Raji (cell line): ENCODE results near the gene GPR135.

Experiments used
- POLR2A ChIP-seq: IDR thresholded peaks from 2 replicates; pipeline ENCODE4 v1.6.1; 2011; ENCODE audit warnings: low read depth, low read length, control low read depth; ENCODE audit not compliant: insufficient read depth

Gene GPR135

DNA sequence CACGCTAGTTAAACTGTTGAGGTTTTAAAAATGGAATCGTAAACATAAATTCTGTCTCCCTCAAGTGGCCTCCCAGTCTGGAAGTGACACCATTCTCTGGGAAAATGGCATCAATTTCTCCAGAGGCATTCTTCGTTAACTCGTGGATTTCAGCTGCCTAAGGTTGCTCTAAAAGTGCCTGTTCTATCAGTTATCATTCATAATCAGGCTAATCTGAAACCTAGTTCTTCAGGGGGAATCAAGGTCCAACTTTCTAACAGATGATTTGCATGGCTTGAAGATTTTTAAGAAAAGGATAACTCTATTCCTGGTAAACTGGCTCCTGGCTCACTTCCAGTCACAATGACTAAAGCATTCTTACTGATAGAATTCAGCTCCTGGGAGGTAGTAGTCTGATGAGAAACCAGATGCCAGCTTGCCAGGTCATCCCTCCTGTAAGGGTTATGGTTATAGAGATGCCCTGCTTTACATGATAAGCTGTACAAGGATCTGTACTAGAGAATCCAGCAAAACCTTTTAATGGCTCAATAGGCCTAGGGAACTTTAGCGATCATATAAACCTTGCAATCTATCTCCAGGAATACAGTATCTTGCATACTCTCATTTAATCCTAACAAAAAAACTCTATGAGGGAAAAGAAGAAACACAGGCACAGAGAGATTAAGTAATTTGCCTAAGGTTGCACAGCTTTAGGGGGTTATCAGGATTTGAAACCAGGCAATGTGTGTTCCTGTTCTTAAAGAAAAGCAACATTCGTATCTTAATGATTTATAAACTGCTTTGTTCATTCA lies 17.6 kb upstream of the GPR135 start:
- no peak for TF ChIP-seq POLR2A

DNA sequence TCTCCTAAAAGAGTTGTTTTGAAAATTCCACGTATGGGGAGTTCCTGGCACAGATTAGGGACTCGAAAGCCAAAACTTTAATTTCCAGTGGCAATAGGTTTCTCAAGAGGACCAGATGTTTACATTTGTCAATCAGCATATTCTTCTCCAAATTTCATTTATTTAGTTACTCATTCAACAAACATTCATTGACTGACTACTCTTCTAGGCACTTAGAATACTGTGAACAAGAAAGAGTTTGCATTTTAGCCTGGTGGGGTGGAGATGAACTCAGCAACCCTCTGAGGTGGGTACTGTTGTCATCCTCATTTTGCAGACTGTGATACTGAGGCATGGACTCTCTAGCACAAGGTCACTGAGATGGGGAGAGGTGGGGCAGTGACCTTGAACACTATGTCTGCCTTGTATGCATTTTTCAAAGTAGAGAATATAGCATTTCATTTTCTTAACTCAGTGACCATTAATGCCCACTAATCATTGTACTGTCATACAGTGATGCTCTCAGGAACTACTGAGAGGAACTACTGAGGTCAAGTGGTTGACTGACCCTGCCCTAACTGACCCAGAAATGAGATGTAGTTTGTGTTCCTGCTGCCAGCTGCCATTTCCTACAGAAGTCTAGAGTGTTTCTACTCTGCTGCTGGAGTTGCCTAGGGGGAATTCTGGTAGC lies 16.8 kb upstream of the GPR135 start:
- TF ChIP-seq POLR2A = no peak

DNA sequence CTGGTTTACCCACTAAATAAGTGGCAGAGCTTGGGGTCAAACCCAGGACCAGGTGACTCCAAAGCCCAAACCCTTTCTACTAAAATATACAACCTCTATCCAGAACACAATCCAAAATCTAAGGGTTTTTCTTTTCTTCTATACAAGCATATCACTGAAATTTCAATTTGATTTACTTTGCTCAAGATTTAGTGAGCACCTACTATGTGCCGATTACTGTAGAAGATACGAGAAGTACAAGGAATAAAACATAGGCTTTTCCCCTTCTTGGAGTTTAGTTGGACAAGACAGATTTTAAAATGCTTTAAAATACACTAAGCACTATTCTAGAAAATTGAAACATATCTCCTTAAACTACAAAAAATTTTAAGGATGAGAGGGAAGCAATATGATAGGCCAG lies 16.2 kb upstream of the GPR135 start:
- TF ChIP-seq POLR2A = no peak

DNA sequence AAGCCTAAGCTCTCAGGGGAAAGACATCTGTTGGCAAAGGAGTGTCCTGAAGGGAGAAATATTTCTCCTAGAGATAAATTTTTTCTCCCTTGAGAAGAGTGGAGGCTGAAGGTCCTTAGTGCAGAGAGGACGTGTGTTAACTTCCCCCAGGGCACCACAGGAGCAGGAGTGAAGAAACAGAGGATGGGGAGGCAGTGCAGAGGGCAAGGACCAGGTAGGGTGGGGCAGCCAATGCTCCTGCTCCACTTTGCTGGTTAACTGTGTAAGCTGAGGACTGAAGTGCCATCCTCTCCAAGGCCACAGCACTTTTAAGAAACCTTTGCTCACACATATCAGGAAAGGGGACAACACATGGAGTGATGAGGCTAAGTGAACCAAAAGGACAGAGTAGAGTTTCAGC lies 15.0 kb upstream of the GPR135 start:
- no peak for TF ChIP-seq POLR2A

DNA sequence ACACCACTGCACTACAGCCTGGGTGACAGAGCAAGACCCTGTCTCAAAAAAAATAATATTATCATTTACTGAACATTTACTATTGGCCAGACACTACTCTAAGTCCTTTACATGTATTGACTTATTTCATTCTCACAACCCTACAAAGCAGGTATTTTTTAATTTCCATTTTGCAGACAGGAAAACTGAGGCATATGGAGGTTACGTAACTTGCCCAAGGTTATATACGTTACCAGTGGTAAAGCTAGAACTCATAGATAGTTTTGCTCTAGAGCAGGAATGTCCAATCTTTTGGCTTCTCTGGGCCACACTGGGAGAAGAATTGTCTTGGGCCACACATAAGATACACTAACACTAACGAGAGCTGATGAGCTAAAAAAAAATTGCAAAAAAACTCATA lies 13.4 kb upstream of the GPR135 start:
- TF ChIP-seq POLR2A = no peak

DNA sequence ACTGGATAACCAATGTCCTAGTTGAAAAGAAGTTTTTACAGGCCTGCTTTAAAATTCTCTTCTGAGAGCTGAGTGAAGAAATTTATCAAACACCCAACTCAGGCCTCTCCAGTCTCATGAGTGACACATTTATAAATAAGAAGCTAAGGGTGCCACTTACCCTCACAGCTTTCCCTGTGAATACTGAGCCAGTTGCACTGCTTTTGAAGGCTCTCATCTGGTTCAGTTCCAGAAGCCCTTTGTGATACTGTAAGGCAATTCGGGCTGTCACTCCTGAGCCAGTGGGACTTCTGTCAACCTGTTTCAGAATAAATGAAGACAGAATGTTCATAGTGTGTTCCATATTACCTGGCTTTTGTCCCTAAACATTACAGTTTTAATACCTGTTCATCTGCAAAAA lies 10.5 kb upstream of the GPR135 start:
- no peak for TF ChIP-seq POLR2A

DNA sequence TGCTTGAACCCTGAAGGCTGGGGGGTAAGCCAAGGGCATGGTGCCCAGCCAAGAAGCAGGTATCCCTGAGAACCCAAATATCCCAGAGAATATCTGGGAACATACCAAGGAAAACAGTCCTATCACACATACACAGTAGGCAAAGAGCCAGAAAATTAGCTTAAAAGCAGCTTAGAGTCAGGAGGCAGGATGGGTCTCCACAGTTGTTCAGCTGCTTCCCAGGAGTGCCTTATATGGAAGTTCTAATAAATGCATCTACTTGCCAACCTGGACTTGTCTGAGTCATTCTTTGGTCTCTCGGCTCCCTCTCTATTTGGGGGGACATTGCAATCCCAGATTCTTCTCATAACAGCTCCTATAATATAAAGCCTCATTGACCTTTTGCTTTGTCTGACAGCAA lies 9.0 kb upstream of the GPR135 start:
- no peak for TF ChIP-seq POLR2A

DNA sequence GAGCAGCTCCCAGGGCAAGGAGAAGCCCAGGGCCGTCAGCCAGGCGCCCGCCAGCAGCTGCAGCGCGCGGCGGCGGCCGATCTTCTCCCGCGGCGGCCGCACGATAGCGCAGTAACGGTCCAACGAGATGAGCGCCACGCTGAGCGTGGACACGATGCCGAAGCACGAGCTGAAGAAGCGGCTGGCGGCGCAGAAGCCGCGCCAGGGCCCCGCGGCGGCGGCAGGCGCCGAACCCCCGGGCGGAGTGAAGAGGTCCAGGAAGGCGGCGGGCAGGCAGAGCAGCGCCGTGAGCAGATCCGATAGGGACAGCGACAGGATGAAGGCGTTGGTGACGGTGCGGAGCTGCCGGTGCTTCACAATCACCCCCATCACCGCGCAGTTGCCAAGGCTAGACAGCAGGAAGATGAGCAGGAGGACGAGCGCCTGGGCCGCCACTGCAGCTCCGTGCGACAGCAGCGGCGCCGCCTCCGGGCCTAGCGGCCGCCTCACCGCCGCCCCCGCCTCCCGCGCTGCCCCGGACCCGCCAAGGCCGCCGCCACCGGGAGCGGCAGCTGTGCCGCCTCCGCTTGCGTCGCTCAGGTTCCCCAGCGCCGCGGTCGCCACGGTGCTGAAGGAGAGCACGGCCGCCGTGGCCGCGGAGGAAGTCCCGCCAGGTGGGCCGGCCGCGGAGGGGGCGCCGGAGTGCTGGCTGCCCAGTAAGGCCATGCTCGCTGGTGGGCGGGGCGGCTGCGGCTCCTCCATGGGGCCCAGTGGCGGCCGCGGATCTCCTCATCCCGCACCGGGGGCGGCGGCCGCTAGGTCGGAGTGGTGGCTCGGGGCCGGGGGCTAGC lies 479 bp downstream of the GPR135 start:
- no peak for TF ChIP-seq POLR2A

DNA sequence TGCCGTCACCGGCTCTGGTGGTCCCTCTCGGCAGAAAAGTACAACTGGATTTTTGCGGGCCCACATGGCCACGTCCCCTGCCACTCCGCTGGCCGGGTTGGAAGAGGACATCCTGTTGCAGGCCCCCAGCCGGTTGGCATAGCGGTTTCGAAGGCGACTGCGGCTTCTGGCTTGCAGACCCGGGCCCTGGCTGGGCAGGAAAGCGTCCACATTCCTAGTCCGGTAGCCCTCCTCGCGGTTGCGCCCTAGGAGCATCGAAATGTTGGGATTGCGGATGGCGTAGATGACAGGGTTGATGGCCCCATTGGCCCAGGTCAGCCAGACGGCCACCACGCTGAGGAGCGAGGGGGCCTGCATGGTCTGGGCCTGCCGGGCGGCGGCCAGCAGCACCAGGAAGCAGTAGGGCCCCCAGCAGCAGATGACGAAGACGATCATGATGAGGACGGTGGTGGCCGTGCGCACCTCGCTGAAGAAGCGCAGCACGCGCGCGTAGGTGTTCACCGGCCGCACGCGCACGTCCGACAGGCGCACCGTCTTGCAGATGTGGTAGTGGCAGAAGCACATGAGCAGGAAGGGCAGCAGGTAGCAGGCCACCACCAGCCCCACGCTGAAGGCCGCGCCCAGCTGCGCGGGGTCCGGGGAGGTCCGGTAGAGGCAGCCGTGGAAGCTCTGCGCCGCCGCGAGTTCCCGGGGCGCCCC lies 1.2 kb downstream of the GPR135 start:
- no peak for TF ChIP-seq POLR2A

DNA sequence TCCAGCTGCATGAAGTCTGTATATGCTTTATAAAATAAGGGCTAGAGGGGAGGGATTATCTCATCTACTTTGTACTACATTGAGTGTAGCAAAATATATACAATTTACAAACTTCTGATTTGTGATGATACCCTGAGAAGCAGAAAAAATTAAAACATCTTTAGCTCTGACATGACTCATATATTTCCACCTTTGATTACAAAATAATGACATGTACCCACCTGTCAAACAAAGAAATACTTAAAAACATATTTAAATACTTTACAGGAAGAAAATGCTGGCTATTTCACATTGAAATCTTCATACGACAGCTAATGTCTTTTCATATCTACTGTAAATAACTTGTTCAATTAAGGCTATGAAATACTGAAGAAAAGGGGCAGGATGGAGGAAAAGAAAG lies 3.3 kb downstream of the GPR135 start:
- no peak for TF ChIP-seq POLR2A

DNA sequence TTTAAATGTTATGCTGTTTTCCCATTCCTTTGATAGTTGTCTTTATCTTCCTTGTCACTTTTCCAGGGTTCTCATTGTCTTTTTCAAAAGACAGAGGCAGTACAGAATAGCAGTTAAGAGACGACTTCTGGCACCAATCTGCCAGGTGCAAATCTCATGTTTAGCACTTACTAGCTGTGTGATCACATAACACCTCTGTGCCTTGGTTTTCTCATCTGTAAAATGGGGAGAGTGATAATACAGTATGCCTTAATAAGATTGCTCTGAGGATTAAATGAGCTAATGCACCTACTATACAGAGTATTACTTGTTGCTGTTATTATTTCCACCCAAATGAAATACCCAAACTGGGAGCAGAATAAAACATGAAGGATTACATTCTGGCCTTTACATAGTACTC lies 4.8 kb downstream of the GPR135 start:
- no peak for TF ChIP-seq POLR2A

DNA sequence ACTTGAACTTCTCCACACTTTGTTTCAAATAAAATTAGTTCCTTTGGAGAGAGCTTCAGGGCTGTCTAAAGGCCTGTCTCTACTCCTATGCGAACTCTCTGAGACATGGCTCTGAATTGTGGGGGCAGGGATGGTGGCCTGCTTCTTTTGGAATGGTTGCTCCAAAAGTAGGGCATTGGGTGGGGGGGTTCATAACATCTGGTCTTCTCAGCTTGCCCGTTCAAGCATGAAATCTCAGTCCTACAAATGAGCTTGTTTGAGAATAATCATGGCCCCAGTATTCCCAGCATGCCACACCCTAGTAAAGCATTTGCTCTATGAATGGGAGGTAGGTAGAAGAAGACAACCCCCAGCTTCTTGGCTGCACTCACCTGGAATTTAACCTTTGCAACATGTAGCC lies 6.7 kb downstream of the GPR135 start:
- TF ChIP-seq POLR2A = no peak

DNA sequence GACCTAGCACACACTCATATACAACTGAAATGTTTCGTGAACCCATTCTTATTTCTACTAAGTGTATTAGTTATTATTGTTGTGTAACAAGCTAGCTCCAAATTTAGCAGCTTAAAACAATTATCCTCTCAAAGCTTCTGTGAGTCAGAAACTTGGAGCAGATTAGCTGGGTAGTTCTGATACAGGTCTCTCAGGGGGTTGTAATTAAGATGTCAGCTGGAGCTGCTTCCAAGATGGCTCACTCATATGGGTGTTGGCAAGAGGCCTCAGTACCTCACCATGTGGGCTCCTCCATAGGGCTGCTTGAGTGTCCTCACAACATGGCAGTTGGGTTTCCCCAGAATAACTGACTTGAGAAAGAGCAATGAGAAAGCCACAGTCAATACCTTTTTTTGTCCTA lies 9.8 kb downstream of the GPR135 start:
- no peak for TF ChIP-seq POLR2A

DNA sequence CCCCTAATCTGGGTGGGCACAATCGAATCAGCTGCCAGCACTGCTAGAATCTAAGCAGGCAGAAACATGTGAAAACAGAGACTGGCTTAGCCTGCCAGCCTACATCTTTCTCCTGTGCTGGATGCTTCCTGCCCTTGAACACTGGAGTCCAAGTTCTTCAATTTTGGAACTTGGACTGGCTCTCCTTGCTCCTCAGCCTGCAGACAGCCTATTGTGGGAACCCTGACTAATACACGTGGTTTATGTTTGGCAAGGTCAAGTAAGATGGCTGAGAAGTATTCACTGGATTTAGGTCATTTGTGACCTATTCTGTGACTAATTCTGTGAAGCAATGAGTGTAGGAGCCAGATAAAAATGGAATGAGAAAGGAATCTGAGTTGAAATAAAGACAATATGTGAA lies 11.0 kb downstream of the GPR135 start:
- TF ChIP-seq POLR2A = no peak

DNA sequence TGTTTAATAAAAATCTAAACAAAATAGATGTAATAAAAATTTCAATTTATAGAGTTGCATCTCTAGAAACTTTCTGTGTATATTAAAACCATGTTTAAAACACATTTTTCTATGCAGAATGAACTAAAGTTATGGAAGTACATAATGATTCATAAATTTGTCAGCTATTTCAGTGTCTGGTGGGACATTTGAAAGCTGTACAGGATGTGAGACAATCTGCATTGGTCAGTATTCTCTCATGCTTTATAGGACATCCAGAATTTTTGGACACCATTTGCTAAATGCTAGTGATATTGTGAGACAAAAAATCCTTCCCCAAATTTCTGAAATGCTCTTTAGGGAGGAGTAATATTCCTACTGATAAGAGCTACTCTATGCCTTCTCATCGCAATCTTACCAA lies 13.3 kb downstream of the GPR135 start:
- TF ChIP-seq POLR2A = no peak

DNA sequence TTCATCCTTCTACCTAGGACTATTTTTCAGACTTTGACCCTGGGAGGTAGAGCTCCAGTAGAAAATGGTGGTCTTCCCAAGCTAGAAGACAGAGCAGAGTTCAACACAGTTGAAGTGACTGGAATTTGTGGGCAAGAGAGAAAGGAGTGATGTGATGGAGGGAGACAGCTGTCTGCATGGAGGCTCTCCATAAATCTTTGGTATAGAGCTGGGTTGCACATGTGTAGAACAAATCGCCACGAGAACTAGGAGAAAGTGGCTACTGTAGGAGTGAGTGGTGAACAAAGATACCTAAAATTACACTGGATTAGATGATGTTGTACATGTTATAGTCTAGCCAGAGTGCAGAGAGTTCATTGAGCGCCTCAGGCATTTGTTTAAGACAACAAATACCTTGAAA lies 14.5 kb downstream of the GPR135 start:
- no peak for TF ChIP-seq POLR2A
